ENCODE measurements around the gene GAP43. TPM values are rescaled to one million over a fixed set of nuclear protein-coding genes. Genes with fewer than 3 reads are reported as not detected.

Gene GAP43
- total RNA-seq, 1 donor from 2014 or later = 5.7 TPM

- Mint-ChIP-seq H3K27ac (no peak overlapping the region), H3K4me3 (no peak overlapping the region), H3K9me3 (no peaks in the 10 kb centered on the region), H3K27me3 (ENCODE audit: low read depth) (no peaks in the 10 kb centered on the region), H3K4me1 (peaks cover 17% of the 10 kb centered on the region), H3K36me3 (no peaks in the 10 kb centered on the region)
- TF ChIP-seq CTCF (IDR thresholded peaks at IDR 0.05; ENCODE audit: unreplicated experiment) = no peak
- no peak for DNase-seq (ENCODE audit: low spot score in 2 of 2, unreplicated experiment in 2 of 2)
These were observed 50.6 kb downstream of the GAP43 start for GRCh38 chr3:115673881-115674280.

GRCh38 chr3:115676336-115676735, 53.0 kb downstream of the GAP43 start:
- Mint-ChIP-seq H3K27me3 (ENCODE audit: low read depth) (no peaks in the 10 kb centered on the region), H3K36me3 (no peaks in the 10 kb centered on the region), H3K27ac (no peak overlapping the region), H3K9me3 (no peaks in the 10 kb centered on the region), H3K4me1 (peaks cover 14% of the 10 kb centered on the region), H3K4me3 (no peak overlapping the region)
- no peak for DNase-seq (ENCODE audit: low spot score in 2 of 2, unreplicated experiment in 2 of 2)
- no peak for TF ChIP-seq CTCF (IDR thresholded peaks at IDR 0.05; ENCODE audit: unreplicated experiment)

- no peak for TF ChIP-seq CTCF (IDR thresholded peaks at IDR 0.05; ENCODE audit: unreplicated experiment)
- no peaks in the 10 kb centered on the region for H3K9me3 Mint-ChIP-seq
- no peak overlapping the region for H3K4me3 Mint-ChIP-seq
- no peaks in the 10 kb centered on the region for H3K4me1 Mint-ChIP-seq
- H3K27me3 Mint-ChIP-seq (ENCODE audit: low read depth) = no peaks in the 10 kb centered on the region
- no peak overlapping the region for H3K27ac Mint-ChIP-seq
- H3K36me3 Mint-ChIP-seq = no peaks in the 10 kb centered on the region
- DNase-seq (ENCODE audit: low spot score in 2 of 2, unreplicated experiment in 2 of 2) = no peak
These were observed 57.6 kb downstream of the GAP43 start for GRCh38 chr3:115680803-115681345.

GRCh38 chr3:115681736-115682135, 58.4 kb downstream of the GAP43 start:
- no peak overlapping the region for H3K4me3 Mint-ChIP-seq
- no peaks in the 10 kb centered on the region for H3K36me3 Mint-ChIP-seq
- no peaks in the 10 kb centered on the region for H3K4me1 Mint-ChIP-seq
- DNase-seq (ENCODE audit: low spot score in 2 of 2, unreplicated experiment in 2 of 2) = no peak
- H3K27me3 Mint-ChIP-seq (ENCODE audit: low read depth) = no peaks in the 10 kb centered on the region
- H3K27ac Mint-ChIP-seq = no peak overlapping the region
- H3K9me3 Mint-ChIP-seq = no peaks in the 10 kb centered on the region
- no peak for TF ChIP-seq CTCF (IDR thresholded peaks at IDR 0.05; ENCODE audit: unreplicated experiment)

GRCh38 chr3:115683305-115683704, 60.0 kb downstream of the GAP43 start:
- TF ChIP-seq CTCF (IDR thresholded peaks at IDR 0.05; ENCODE audit: unreplicated experiment) = no peak
- Mint-ChIP-seq H3K27me3 (ENCODE audit: low read depth) (no peaks in the 10 kb centered on the region), H3K4me3 (no peak overlapping the region), H3K4me1 (no peaks in the 10 kb centered on the region), H3K9me3 (no peaks in the 10 kb centered on the region), H3K27ac (no peak overlapping the region), H3K36me3 (no peaks in the 10 kb centered on the region)
- no peak for DNase-seq (ENCODE audit: low spot score in 2 of 2, unreplicated experiment in 2 of 2)

GRCh38 chr3:115683773-115684172, 60.5 kb downstream of the GAP43 start:
- DNase-seq (ENCODE audit: low spot score in 2 of 2, unreplicated experiment in 2 of 2) = no peak
- Mint-ChIP-seq H3K27ac (no peak overlapping the region), H3K4me1 (no peaks in the 10 kb centered on the region), H3K4me3 (no peak overlapping the region), H3K27me3 (ENCODE audit: low read depth) (no peaks in the 10 kb centered on the region), H3K9me3 (no peaks in the 10 kb centered on the region), H3K36me3 (no peaks in the 10 kb centered on the region)
- no peak for TF ChIP-seq CTCF (IDR thresholded peaks at IDR 0.05; ENCODE audit: unreplicated experiment)
